ENCODE results near the gene STAT4.

DNA sequence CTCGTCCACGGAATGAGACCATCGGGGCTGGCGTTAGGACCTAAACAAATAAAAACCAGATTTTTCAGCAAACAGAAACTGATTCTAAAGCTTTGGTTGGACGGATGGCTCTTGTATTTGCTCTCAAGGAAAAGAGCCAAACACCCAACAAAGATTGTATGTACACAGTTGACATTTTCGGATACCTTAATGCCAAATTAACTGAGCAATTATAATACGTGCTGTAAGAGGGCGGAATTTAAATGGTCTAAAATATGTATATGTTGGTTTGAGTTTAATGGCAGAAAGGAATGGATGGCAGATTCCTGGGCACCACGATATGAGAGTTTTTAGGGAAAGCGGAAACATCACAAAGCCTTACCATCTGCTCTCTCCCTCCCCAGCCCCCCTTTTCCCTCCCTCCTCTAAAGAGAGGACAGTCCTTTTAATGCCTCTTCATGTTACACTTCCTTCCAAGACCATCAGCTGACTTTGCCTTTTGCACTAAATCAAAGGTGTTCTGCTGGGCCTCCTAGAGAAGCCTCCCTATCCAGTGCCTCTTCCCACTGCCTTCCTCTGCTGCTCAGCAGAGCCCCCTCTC, 170.1 kb downstream of the STAT4 start:
- TF ChIP-seq POLR2A (IDR thresholded peaks at IDR 0.05): no peak
- TF ChIP-seq, protein P1, sequence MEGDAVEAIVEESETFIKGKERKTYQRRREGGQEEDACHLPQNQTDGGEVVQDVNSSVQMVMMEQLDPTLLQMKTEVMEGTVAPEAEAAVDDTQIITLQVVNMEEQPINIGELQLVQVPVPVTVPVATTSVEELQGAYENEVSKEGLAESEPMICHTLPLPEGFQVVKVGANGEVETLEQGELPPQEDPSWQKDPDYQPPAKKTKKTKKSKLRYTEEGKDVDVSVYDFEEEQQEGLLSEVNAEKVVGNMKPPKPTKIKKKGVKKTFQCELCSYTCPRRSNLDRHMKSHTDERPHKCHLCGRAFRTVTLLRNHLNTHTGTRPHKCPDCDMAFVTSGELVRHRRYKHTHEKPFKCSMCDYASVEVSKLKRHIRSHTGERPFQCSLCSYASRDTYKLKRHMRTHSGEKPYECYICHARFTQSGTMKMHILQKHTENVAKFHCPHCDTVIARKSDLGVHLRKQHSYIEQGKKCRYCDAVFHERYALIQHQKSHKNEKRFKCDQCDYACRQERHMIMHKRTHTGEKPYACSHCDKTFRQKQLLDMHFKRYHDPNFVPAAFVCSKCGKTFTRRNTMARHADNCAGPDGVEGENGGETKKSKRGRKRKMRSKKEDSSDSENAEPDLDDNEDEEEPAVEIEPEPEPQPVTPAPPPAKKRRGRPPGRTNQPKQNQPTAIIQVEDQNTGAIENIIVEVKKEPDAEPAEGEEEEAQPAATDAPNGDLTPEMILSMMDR (IDR thresholded peaks at IDR 0.05 in 4 of 5, conservative IDR thresholded peaks at IDR 0.05 in 1 of 5): no peak

Data from gastrocnemius medialis (tissue), 4 donors.